ENCODE measurements around the gene SLC46A2.

SLC46A2 gene

GRCh38 chr9:112872019-112872418 is 18.7 kb downstream of the SLC46A2 start:
- DNase-seq: no peak
- TF ChIP-seq CTCF (IDR thresholded peaks at IDR 0.05; ENCODE audit: low read depth, low read length): no peak
- Histone ChIP-seq H3K27me3 (no peaks in the 10 kb centered on the region), H3K4me1 (no peaks in the 10 kb centered on the region), H3K4me3 (ENCODE audit: low read depth, low read length) (no peak overlapping the region), H3K36me3 (no peaks in the 10 kb centered on the region), H3K9me3 (no peaks in the 10 kb centered on the region)

GRCh38 chr9:112870556-112870955 is 20.1 kb downstream of the SLC46A2 start:
- no peak for TF ChIP-seq CTCF (IDR thresholded peaks at IDR 0.05; ENCODE audit: low read depth, low read length)

GRCh38 chr9:112869917-112870316 is 20.8 kb downstream of the SLC46A2 start:
- H3K36me3 ChIP-seq: no peaks in the 10 kb centered on the region
- no peak overlapping the region for H3K4me3 ChIP-seq (ENCODE audit: low read depth, low read length)
- no peaks in the 10 kb centered on the region for H3K4me1 ChIP-seq
- no peaks in the 10 kb centered on the region for H3K27me3 ChIP-seq
- no peaks in the 10 kb centered on the region for H3K9me3 ChIP-seq
- no peak for DNase-seq
- no peak for TF ChIP-seq CTCF (IDR thresholded peaks at IDR 0.05; ENCODE audit: low read depth, low read length)

More at GRCh38 chr9:112870556-112870955, 20.1 kb downstream of the SLC46A2 start:
- H3K4me1 ChIP-seq: no peaks in the 10 kb centered on the region
- H3K4me3 ChIP-seq (ENCODE audit: low read depth, low read length): no peak overlapping the region
- H3K36me3 ChIP-seq: no peaks in the 10 kb centered on the region
- H3K27me3 ChIP-seq: no peaks in the 10 kb centered on the region
- H3K9me3 ChIP-seq: no peaks in the 10 kb centered on the region
- no peak for DNase-seq

GRCh38 chr9:112869041-112869529 is 21.6 kb downstream of the SLC46A2 start:
- TF ChIP-seq CTCF (IDR thresholded peaks at IDR 0.05; ENCODE audit: low read depth, low read length): no peak
- Histone ChIP-seq H3K27me3 (no peaks in the 10 kb centered on the region), H3K36me3 (no peaks in the 10 kb centered on the region), H3K4me3 (ENCODE audit: low read depth, low read length) (no peak overlapping the region), H3K4me1 (no peaks in the 10 kb centered on the region), H3K9me3 (no peaks in the 10 kb centered on the region)
- DNase-seq: no peak

GRCh38 chr9:112868461-112868860 is 22.2 kb downstream of the SLC46A2 start:
- Histone ChIP-seq H3K4me3 (ENCODE audit: low read depth, low read length) (no peak overlapping the region), H3K27me3 (no peaks in the 10 kb centered on the region), H3K36me3 (no peaks in the 10 kb centered on the region), H3K9me3 (no peaks in the 10 kb centered on the region), H3K4me1 (no peaks in the 10 kb centered on the region)
- no peak for TF ChIP-seq CTCF (IDR thresholded peaks at IDR 0.05; ENCODE audit: low read depth, low read length)
- no peak for DNase-seq

- TF ChIP-seq CTCF (IDR thresholded peaks at IDR 0.05; ENCODE audit: low read depth, low read length): no peak
- no peak for DNase-seq
Observed at GRCh38 chr9:112867275-112867991, 23.2 kb downstream of the SLC46A2 start.

More at GRCh38 chr9:112867275-112867991, 23.2 kb downstream of the SLC46A2 start:
- H3K36me3 ChIP-seq: no peaks in the 10 kb centered on the region
- H3K4me1 ChIP-seq: no peaks in the 10 kb centered on the region
- no peaks in the 10 kb centered on the region for H3K9me3 ChIP-seq
- no peaks in the 10 kb centered on the region for H3K27me3 ChIP-seq
- H3K4me3 ChIP-seq (ENCODE audit: low read depth, low read length): no peak overlapping the region
